H1 (cell line): ENCODE measurements around the gene STBD1. TPM values are rescaled to one million over a fixed set of nuclear protein-coding genes. Genes with fewer than 3 reads are reported as not detected.

Source experiments
- CTCF ChIA-PET: fragments of 300-600 bp; sonication (Branson Sonifier 250); formaldehyde crosslinking; loops from one replicate; lab custom pipeline; 2021; ENCODE audit not compliant: partially characterized antibody; lab: Charles Lee
- POLR2A ChIA-PET: fragments of 300-600 bp; sonication (Branson Sonifier 250); formaldehyde crosslinking; loops from one replicate; lab custom pipeline; 2021; ENCODE audit warnings: inconsistent platforms; ENCODE audit not compliant: partially characterized antibody; lab: Charles Lee
- DNase-seq, 2 experiments: peaks; one replicate each; pipeline versions ENCODE4 v3.0.0 to v3.0.0-alpha.2; 2010 to 2022; ENCODE audit warnings: low spot score in 2 of 2, low read depth in 1 of 2, mixed read lengths in 1 of 2
- FAIRE-seq: peaks from 2 replicates; lab custom pipeline; 2011; peaks lifted over from hg19 to GRCh38; lab: Jason Lieb, UNC
- H2AFZ ChIP-seq: 2 replicates; pipeline ENCODE4 v1.8.1; 2012; ENCODE audit warnings: low read length, inconsistent platforms
- H2AK5ac ChIP-seq: 2 replicates; pipeline ENCODE4 v1.6.1; 2013; ENCODE audit warnings: low read depth, low read length
- H2BK120ac ChIP-seq: replicated peaks from 2 replicates; pipeline ENCODE3; 2013; ENCODE audit warnings: low read depth, low read length, inconsistent platforms
- H2BK12ac ChIP-seq: 2 replicates; pipeline ENCODE4 v1.6.1; 2013; ENCODE audit warnings: low read depth, low read length
- H2BK15ac ChIP-seq: 2 replicates; pipeline ENCODE4 v1.6.1; 2013; ENCODE audit warnings: low read length
- H2BK20ac ChIP-seq: 2 replicates; pipeline ENCODE4 v1.6.1; 2013; ENCODE audit warnings: low read length
- H2BK5ac ChIP-seq: 2 replicates; pipeline ENCODE4 v1.6.1; 2013; ENCODE audit warnings: low read depth, low read length
- H3K14ac ChIP-seq: 2 replicates; pipeline ENCODE4 v1.6.1; 2013; ENCODE audit warnings: inconsistent platforms; ENCODE audit not compliant: insufficient read length
- H3K18ac ChIP-seq: 2 replicates; pipeline ENCODE4 v1.6.1; 2013; ENCODE audit warnings: low read length; ENCODE audit errors: extremely low read depth
- H3K23ac ChIP-seq: 2 replicates; pipeline ENCODE4 v1.6.1; 2013; ENCODE audit warnings: inconsistent platforms; ENCODE audit not compliant: insufficient read length
- H3K23me2 ChIP-seq: 2 replicates; pipeline ENCODE4 v1.6.1; 2013; ENCODE audit warnings: low read depth, low read length
- H3K27ac ChIP-seq: 2 replicates; pipeline ENCODE4 v1.6.1; 2011; ENCODE audit warnings: low read depth, low read length, inconsistent platforms
- H3K27me3 ChIP-seq, 4 experiments: replicated peaks in 1 of 4; 1 replicate in 1 of 4; 2 replicates in 3 of 4; pipeline versions ENCODE4 v1.6.1 to v1.8.1; 2011 to 2013; ENCODE audit warnings: low read length in 3 of 4, mild to moderate bottlenecking in 3 of 4, inconsistent platforms in 2 of 4, mixed read lengths in 2 of 4, moderate library complexity in 1 of 4; ENCODE audit not compliant: control insufficient read depth in 3 of 4, insufficient read depth in 3 of 4; ENCODE audit errors: extremely low read depth in 1 of 4
- H3K36me3 ChIP-seq, 4 experiments: 2 replicates each; pipeline versions ENCODE4 v1.6.1 to v1.8.1; 2011 to 2013; ENCODE audit warnings: mild to moderate bottlenecking in 4 of 4, low read length in 3 of 4, moderate library complexity in 2 of 4, control low read depth in 1 of 4, inconsistent platforms in 1 of 4; ENCODE audit not compliant: insufficient read depth in 4 of 4, control insufficient read depth in 2 of 4
- H3K4ac ChIP-seq: replicated peaks from 2 replicates; pipeline ENCODE3; 2013; ENCODE audit warnings: low read length, low read depth, mixed read lengths, inconsistent platforms; ENCODE audit not compliant: insufficient read length
- H3K4me1 ChIP-seq, 4 experiments: replicated peaks in 1 of 4; 1 replicate in 1 of 4; 2 replicates in 3 of 4; pipeline versions ENCODE4 v1.6.1 to v1.8.1; 2011 to 2013; ENCODE audit warnings: low read length in 3 of 4, inconsistent platforms in 2 of 4, mixed read lengths in 1 of 4; ENCODE audit not compliant: insufficient read depth in 4 of 4, control insufficient read depth in 3 of 4
- H3K4me2 ChIP-seq, 2 experiments: 2 replicates each; pipeline versions ENCODE4 v1.6.1 to v1.8.1; 2011 to 2013; ENCODE audit warnings: low read depth in 2 of 2, low read length in 2 of 2, control low read depth in 1 of 2, inconsistent platforms in 1 of 2, mild to moderate bottlenecking in 1 of 2; ENCODE audit not compliant: insufficient read depth in 1 of 2
- H3K4me3 ChIP-seq, 4 experiments: fragments of 200-600, 300-600 bp in 1 of 4; sonication (generic), shearing (Covaris generic), sonication (Bioruptor Twin) in 1 of 4; 2 replicates each; pipeline versions ENCODE4 v1.5.1 to v1.8.1; 2011 to 2016; ENCODE audit warnings: low read length in 4 of 4, low read depth in 3 of 4, control low read depth in 2 of 4, inconsistent platforms in 2 of 4, mild to moderate bottlenecking in 2 of 4, mixed read lengths in 1 of 4, moderate library complexity in 1 of 4; ENCODE audit not compliant: insufficient read depth in 2 of 4; ENCODE audit errors: extremely low read depth in 1 of 4
- H3K56ac ChIP-seq: replicated peaks from 2 replicates; pipeline ENCODE3; 2013; ENCODE audit warnings: low read depth, mild to moderate bottlenecking, mixed read lengths, low read length, inconsistent platforms; ENCODE audit not compliant: insufficient read length
- H3K79me1 ChIP-seq: 2 replicates; pipeline ENCODE4 v1.6.1; 2013; ENCODE audit warnings: low read depth, low read length, control low read depth
- H3K79me2 ChIP-seq, 2 experiments: 2 replicates each; pipeline versions ENCODE4 v1.6.1 to v1.8.1; 2012 to 2013; ENCODE audit warnings: low read length in 2 of 2, mild to moderate bottlenecking in 2 of 2, inconsistent platforms in 1 of 2; ENCODE audit not compliant: insufficient read depth in 2 of 2, control insufficient read depth in 1 of 2
- H3K9ac ChIP-seq, 4 experiments: replicated peaks in 1 of 4; 1 replicate in 1 of 4; 2 replicates in 3 of 4; pipeline versions ENCODE4 v1.6.1 to v1.8.1; 2011 to 2013; ENCODE audit warnings: low read depth in 3 of 4, low read length in 3 of 4, control low read depth in 2 of 4, mild to moderate bottlenecking in 2 of 4, moderate library complexity in 2 of 4, inconsistent platforms in 1 of 4; ENCODE audit errors: extremely low read depth in 1 of 4
- H3K9me3 ChIP-seq, 2 experiments: 2 replicates each; pipeline versions ENCODE4 v1.6.1 to v1.8.1; 2012 to 2013; ENCODE audit warnings: mild to moderate bottlenecking in 2 of 2, moderate library complexity in 2 of 2, control low read depth in 1 of 2, inconsistent platforms in 1 of 2, low read depth in 1 of 2, low read length in 1 of 2, mixed read lengths in 1 of 2; ENCODE audit not compliant: insufficient read depth in 2 of 2
- H4K20me1 ChIP-seq, 2 experiments: replicated peaks in 1 of 2; 2 replicates each; pipeline versions ENCODE3 to v1.8.1; 2011 to 2013; ENCODE audit warnings: inconsistent platforms in 2 of 2, low read length in 2 of 2, mild to moderate bottlenecking in 1 of 2; ENCODE audit not compliant: insufficient read depth in 2 of 2, control insufficient read depth in 1 of 2
- H4K5ac ChIP-seq: 2 replicates; pipeline ENCODE4 v1.6.1; 2013; ENCODE audit warnings: low read length, low read depth, mixed read lengths, inconsistent platforms; ENCODE audit not compliant: insufficient read length
- H4K8ac ChIP-seq: 2 replicates; pipeline ENCODE4 v1.8.0; 2013; ENCODE audit warnings: mild to moderate bottlenecking, moderate library complexity, low read length, inconsistent platforms; ENCODE audit not compliant: insufficient read depth; ENCODE audit errors: extremely low read depth
- H4K91ac ChIP-seq: replicated peaks from 2 replicates; pipeline ENCODE3; 2013; ENCODE audit warnings: low read length, mixed read lengths, inconsistent platforms; ENCODE audit not compliant: insufficient read length
- CBX8 ChIP-seq: fragments of 300-800, 300-1000 bp; sonication (generic); IDR thresholded peaks from 2 replicates; pipeline ENCODE4 v1.7.1; 2016; ENCODE audit warnings: low read depth, low read length, borderline replicate concordance
- FOSL1 ChIP-seq: IDR thresholded peaks from 2 replicates; pipeline ENCODE4 v1.6.1; 2011; ENCODE audit warnings: mild to moderate bottlenecking, low read depth, low read length, moderate library complexity; ENCODE audit not compliant: insufficient read depth
- GABPA ChIP-seq: IDR thresholded peaks from 2 replicates; pipeline ENCODE4 v1.6.1; 2011; ENCODE audit warnings: mild to moderate bottlenecking, low read length, moderate library complexity, borderline replicate concordance; ENCODE audit not compliant: insufficient read depth
- MAFK ChIP-seq: IDR thresholded peaks from 2 replicates; pipeline ENCODE4 v1.6.1; 2012; ENCODE audit warnings: low read depth, mild to moderate bottlenecking, improper control_type of control experiment, low read length
- NANOG ChIP-seq: IDR thresholded peaks from 2 replicates; pipeline ENCODE4 v1.6.1; 2011; ENCODE audit warnings: low read length, low read depth, mild to moderate bottlenecking, inconsistent platforms; ENCODE audit not compliant: insufficient read depth, poor library complexity, severe bottlenecking
- POU5F1 ChIP-seq: IDR thresholded peaks from 2 replicates; pipeline ENCODE4 v1.6.1; 2011; ENCODE audit warnings: low read depth, mild to moderate bottlenecking, low read length, moderate library complexity
- SIX5 ChIP-seq: IDR thresholded peaks from 2 replicates; pipeline ENCODE4 v1.6.1; 2011; ENCODE audit warnings: mild to moderate bottlenecking, low read depth, low read length
- SP4 ChIP-seq: IDR thresholded peaks from 2 replicates; pipeline ENCODE4 v1.6.1; 2012; ENCODE audit warnings: low read length, inconsistent platforms
- SUZ12 ChIP-seq: fragments of 200-600 bp; sonication (generic); IDR thresholded peaks from 2 replicates; pipeline ENCODE4 v1.6.1; 2012; ENCODE audit warnings: mild to moderate bottlenecking, inconsistent platforms, low read length, moderate library complexity, mixed read lengths
- TCF12 ChIP-seq: IDR thresholded peaks from 2 replicates; pipeline ENCODE4 v1.6.1; 2011; ENCODE audit warnings: low read depth, mild to moderate bottlenecking, low read length
- TEAD4 ChIP-seq: IDR thresholded peaks from 2 replicates; pipeline ENCODE4 v1.6.1; 2012; ENCODE audit warnings: low read depth, low read length, inconsistent platforms, mixed read lengths
- WGBS, 2 experiments: shearing (Covaris generic) in 1 of 2; methylation state at CpG; one replicate each; pipeline versions ENCODE4 v1.1.6 to v1.1.7; 2013 to 2015; ENCODE audit warnings: low lambda C conversion rate in 2 of 2, mixed read lengths in 2 of 2, inconsistent platforms in 1 of 2, low coverage in 1 of 2, missing lambda C conversion rate in 1 of 2; ENCODE audit not compliant: insufficient replicate concordance in 2 of 2, insufficient coverage in 1 of 2, insufficient read length in 1 of 2; ENCODE audit errors: extremely low coverage in 1 of 2, missing lambda C conversion rate in 1 of 2; 5-methylcytosine and 5-hydroxymethylcytosine counted together
- polyA plus RNA-seq, 7 experiments: library from polyadenylated mRNA; depleted of rRNA in 3 of 7; stranded (reverse) in 5 of 7; unstranded in 2 of 7; fragments of >200 nt in 5 of 7; fragments of 200-250 nt in 2 of 7; gene quantifications; 1 replicate in 5 of 7; 2 replicates in 1 of 7; 4 replicates in 1 of 7; pipeline versions ENCODE4 v1.2.1 to v1.2.3, GENCODE V29; 2011 to 2013; ENCODE audit warnings: missing spikeins in 2 of 7, mixed read lengths in 2 of 7
- total RNA-seq: library from RNA; stranded (reverse); fragmentation: NEBNext Ultra II Directional; extraction: Animal tissue kit (Norgen Biotek cat#: 25700); gene quantifications from 2 replicates; pipeline ENCODE4 v1.2.1, GENCODE V29; 2021
- TF ChIP-seq, protein P1 (sequence below), 3 experiments: IDR thresholded peaks; 1 replicate in 2 of 3; 2 replicates in 1 of 3; pipeline versions ENCODE4 v1.5.1 to v1.6.1; 2011; ENCODE audit warnings: low read length in 3 of 3, mild to moderate bottlenecking in 3 of 3, inconsistent platforms in 2 of 3, low read depth in 1 of 3, moderate library complexity in 1 of 3; ENCODE audit not compliant: insufficient read depth in 1 of 3; ENCODE audit errors: control extremely low read depth in 1 of 3

The STBD1 gene
- total and polyA plus RNA-seq, 2 of the 8 experiments (the other 6 are each of a cell fraction or from before 2014, with no cell fraction given) = 0.45 to 1.7 TPM

GRCh38 chr4:76277667-76278066 is 28.9 kb upstream of the STBD1 start:
- Histone ChIP-seq H3K4me3 (no peak overlapping the region), H3K4me1 (no peaks in the 10 kb centered on the region; a peak in 1 of 7 replicates), H2AFZ (no peak overlapping the region), H3K27me3 (peaks cover 0 to 1% (median 0%) of the 10 kb centered on the region in 4 experiments; a peak in 1 of 7 replicates), H3K18ac (no peak overlapping the region), H2BK5ac (no peak overlapping the region), H2AK5ac (no peak overlapping the region), H3K23me2 (no peaks in the 10 kb centered on the region; the same call in 1 of the 2 replicates), H3K14ac (no peak overlapping the region), H3K79me2 (no peaks in the 10 kb centered on the region), H3K27ac (no peak overlapping the region), H3K4me2 (no peak overlapping the region), H2BK20ac (no peak overlapping the region), H2BK15ac (no peak overlapping the region), H3K79me1 (no peaks in the 10 kb centered on the region), H2BK12ac (no peak overlapping the region), H4K5ac (no peak overlapping the region), H3K56ac (no peak overlapping the region), H3K36me3 (no peaks in the 10 kb centered on the region), H4K20me1 (no peaks in the 10 kb centered on the region), H3K4ac (no peak overlapping the region), H3K9me3 (no peaks in the 10 kb centered on the region), H3K23ac (no peak overlapping the region), H4K8ac (no peak overlapping the region), H3K9ac (no peak overlapping the region), H4K91ac (no peak overlapping the region), H2BK120ac (no peak overlapping the region)
- DNase-seq = no peak
- TF ChIP-seq, protein P1, sequence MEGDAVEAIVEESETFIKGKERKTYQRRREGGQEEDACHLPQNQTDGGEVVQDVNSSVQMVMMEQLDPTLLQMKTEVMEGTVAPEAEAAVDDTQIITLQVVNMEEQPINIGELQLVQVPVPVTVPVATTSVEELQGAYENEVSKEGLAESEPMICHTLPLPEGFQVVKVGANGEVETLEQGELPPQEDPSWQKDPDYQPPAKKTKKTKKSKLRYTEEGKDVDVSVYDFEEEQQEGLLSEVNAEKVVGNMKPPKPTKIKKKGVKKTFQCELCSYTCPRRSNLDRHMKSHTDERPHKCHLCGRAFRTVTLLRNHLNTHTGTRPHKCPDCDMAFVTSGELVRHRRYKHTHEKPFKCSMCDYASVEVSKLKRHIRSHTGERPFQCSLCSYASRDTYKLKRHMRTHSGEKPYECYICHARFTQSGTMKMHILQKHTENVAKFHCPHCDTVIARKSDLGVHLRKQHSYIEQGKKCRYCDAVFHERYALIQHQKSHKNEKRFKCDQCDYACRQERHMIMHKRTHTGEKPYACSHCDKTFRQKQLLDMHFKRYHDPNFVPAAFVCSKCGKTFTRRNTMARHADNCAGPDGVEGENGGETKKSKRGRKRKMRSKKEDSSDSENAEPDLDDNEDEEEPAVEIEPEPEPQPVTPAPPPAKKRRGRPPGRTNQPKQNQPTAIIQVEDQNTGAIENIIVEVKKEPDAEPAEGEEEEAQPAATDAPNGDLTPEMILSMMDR (IDR thresholded peaks at IDR 0.05; ENCODE audit: control extremely low read depth in 1 of 3, insufficient read depth in 1 of 3, low read depth in 1 of 3, low read length in 3 of 3) = no peak
- TF ChIP-seq MAFK = no peak
- TF ChIP-seq NANOG = no peak
- TF ChIP-seq TCF12 = no peak
- TF ChIP-seq GABPA = no peak
- TF ChIP-seq FOSL1 = no peak
- TF ChIP-seq TEAD4 = no peak
- no peak for TF ChIP-seq SP4
- TF ChIP-seq POU5F1 = no peak
- no peak for TF ChIP-seq SIX5
- TF ChIP-seq SUZ12 = no peak
- no peak for TF ChIP-seq CBX8
- FAIRE-seq = no peak
- ChIA-PET CTCF (interaction anchor here (0.6 to 2.6 kb wide), 8 partner anchors 11 to 100 kb away, joined by 3 to 14 read pairs (median 4); partner anchors contain the start of gene STBD1), POLR2A (no interaction called here)
- 68% methylated on average over 1 of the region's 1 CpG; no CpG with 5 or more reads in 1 of the 2 experiments for WGBS, 2 experiments
